ENCODE results near the gene ATP6V1G2.
"Not testable (repeated sequence)": the region's sequence is repeated elsewhere in the genome, so short reads cannot be mapped to it uniquely, and the experiment has no call there.

The ATP6V1G2 gene

GRCh38 chr6:31546339-31546957 is at the start of gene ATP6V1G2:
TSS of gene ATP6V1G2 (minus strand) at chr6:31546608. CDS start at chr6:31546559, 49 bp downstream.
- peak; percentile 77 for DNase-seq

- no peak for DNase-seq
Observed at GRCh38 chr6:31592396-31592771, 46.0 kb upstream of the ATP6V1G2 start.

GRCh38 chr6:31590691-31591090 is 44.3 kb upstream of the ATP6V1G2 start:
- DNase-seq = not testable (repeated sequence)

GRCh38 chr6:31588871-31589650 is 42.7 kb upstream of the ATP6V1G2 start:
- DNase-seq = no peak

- no peak for DNase-seq
Observed at GRCh38 chr6:31587791-31588777, 41.7 kb upstream of the ATP6V1G2 start.

- DNase-seq = no peak
Observed at GRCh38 chr6:31586599-31587281, 40.3 kb upstream of the ATP6V1G2 start.

GRCh38 chr6:31586008-31586407 is 39.6 kb upstream of the ATP6V1G2 start, which contains the start of gene LST1:
TSS of gene LST1 (plus strand) at chr6:31586277. CDS start at chr6:31587300, 1,023 bp downstream.
- no peak for DNase-seq

- DNase-seq = no peak
Observed at GRCh38 chr6:31585491-31585890, 39.1 kb upstream of the ATP6V1G2 start.

GRCh38 chr6:31582230-31582643 is 35.8 kb upstream of the ATP6V1G2 start, which contains the start of gene LTB:
TSS of gene LTB (minus strand) at chr6:31582424. CDS start at chr6:31582417, 7 bp downstream.
- DNase-seq = peak; percentile 80

- DNase-seq = no peak
Observed at GRCh38 chr6:31581434-31582229, 35.2 kb upstream of the ATP6V1G2 start.

- peak; percentile 83 for DNase-seq
Observed at GRCh38 chr6:31580807-31581433, 34.5 kb upstream of the ATP6V1G2 start.

- DNase-seq = no peak
Observed at GRCh38 chr6:31580438-31580740, 34.0 kb upstream of the ATP6V1G2 start.

GRCh38 chr6:31579546-31580437 is 33.4 kb upstream of the ATP6V1G2 start:
- no peak for DNase-seq

- DNase-seq = no peak
Observed at GRCh38 chr6:31579119-31579505, 32.7 kb upstream of the ATP6V1G2 start.

- no peak for DNase-seq
Observed at GRCh38 chr6:31578184-31579118, 32.0 kb upstream of the ATP6V1G2 start.

GRCh38 chr6:31577579-31577966 is 31.2 kb upstream of the ATP6V1G2 start:
- DNase-seq = no peak

GRCh38 chr6:31576897-31577578 is 30.6 kb upstream of the ATP6V1G2 start:
- peak; percentile 47 for DNase-seq

GRCh38 chr6:31575952-31576685 is 29.7 kb upstream of the ATP6V1G2 start:
- no peak for DNase-seq

All from activated effector memory CD4-positive, alpha-beta T cell treated with Interleukin-2 at 50 U/mL for 16 hours (primary cell).